HS-27A (cell line): ENCODE results near the gene ENTPD3.
"Not testable (repeated sequence)": the region's sequence is repeated elsewhere in the genome, so short reads cannot be mapped to it uniquely, and the experiment has no call there.

ENCODE experiments used
- DNase-seq: peaks from one replicate; pipeline ENCODE4 v3.0.0-alpha.2; 2012; ENCODE audit warnings: low read depth, missing footprints

Gene ENTPD3

DNA sequence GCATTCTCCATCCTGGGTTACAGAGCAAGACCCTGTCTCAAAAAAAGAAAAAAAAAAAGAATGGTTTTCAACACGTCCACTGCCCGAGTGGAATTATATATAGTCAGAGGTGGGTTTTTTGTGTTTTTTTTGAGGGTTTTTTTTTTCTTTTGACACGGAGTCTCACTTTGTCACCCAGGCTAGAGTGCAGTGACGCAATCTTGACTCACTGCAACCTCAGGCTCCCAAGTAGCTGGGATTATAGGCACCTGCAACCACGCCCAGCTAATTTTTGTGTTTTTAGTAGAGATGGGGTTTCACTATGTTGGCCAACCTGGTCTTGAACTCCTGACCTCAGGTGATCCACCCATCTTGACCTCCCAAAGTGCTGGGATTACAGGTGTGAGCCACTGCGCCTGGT, 73.5 kb downstream of the ENTPD3 start:
- DNase-seq = not testable (repeated sequence)

DNA sequence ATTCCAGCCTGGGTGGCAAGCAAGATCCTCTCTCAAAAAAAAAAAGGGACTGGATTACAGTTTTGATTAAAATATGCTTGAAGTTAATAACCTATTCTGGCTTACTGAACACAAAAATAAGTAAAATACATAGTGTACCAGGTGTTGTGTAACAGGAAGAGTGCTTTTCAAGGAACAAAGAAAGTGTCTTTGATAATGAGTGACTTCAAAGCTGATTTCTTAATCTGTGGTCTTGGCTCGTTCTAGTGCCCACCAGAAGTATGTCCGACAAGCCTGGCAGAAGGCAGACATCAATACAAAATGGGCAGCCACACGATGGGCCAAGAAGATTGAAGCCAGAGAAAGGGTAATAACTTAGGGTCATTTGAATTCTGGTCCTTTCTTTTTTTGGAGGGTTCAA, 74.2 kb downstream of the ENTPD3 start:
- DNase-seq = no peak

DNA sequence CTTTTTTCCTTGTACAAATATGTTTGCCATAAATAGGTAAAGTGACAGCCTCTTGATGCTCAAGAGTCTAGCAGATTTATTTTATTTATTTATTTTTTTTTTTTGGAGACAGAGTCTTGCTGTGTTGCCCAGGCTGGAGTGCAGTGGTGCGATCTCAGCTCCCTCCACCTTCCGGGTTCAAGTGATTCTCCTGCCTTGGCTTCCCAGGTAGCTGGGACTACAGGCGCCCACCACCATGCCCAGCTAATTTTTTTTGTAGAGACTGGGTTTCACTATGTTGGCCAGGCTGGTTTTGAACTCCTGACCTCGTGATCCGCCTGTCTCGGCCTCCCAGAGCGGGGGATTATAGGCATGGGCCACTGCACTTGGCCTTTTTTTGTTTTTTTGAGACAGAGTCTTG, 75.9 kb downstream of the ENTPD3 start:
- DNase-seq = not testable (repeated sequence)

DNA sequence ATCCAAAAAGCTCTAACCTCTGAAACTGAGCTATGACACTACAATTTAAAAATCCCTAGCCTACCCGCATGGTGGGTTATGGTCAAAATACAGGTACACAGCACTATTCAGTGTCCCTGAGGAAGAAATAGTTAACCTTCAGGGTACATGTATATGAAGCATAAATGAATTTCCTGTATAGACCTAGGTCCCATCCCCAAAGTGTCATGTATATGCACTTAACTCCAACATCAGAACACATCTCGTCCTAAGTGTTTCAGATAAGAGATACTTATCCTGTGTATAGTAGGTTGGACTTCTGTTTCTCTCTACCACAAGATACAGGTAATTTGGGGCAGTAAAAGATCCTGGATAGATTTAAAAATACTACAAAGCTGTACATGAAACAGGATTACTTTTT, 76.6 kb downstream of the ENTPD3 start:
- DNase-seq = no peak

DNA sequence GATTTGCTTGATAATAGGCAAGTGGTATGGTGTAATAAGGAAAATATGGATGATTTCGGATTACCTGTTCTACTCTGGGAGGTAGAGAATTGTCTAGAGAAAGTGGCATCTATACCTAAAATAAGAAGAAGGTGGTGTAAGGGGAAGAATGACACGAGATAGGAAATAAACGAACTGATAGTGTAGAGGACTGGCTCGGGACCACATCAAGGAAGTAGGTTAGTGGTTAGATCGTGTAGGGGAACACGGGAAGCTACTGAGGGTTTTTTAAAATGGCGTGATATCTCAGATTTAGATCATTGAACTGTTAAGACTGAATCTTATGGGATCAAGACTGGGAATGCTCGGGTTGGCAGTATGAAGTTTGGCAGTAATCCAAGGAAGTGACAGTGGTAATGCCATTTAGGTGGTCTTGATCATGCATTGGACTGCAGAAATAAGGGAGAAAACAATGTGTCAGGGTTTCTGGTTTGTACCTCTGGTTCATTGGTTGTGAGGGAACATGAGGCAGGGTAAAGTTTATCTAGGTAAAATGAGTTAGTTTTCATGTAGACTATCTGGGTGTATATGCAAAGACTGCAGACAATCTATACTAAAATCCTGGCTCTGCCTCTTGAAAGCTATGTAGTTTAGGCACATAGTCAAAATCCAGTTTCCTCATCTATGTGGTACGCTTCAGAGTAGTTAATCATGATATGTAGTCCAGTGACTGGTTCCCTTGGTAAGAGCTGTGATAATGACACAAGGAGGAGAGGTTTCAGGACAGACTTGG, 77.5 kb downstream of the ENTPD3 start:
- no peak for DNase-seq

DNA sequence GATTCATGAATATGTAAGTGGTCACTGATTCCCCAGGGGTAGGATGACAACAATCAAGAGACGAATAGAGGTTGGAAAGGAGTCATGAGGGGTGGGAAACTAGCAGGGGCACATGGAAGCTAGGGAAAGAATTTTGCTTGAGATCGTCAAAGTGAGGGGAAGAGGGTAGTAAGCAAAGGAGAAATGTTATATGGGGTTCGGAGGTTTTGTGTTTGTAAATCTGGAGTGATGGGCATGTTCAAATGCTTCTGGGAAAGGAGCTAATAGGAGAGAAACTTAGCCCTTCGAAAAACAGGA, 78.1 kb downstream of the ENTPD3 start:
- DNase-seq = no peak

DNA sequence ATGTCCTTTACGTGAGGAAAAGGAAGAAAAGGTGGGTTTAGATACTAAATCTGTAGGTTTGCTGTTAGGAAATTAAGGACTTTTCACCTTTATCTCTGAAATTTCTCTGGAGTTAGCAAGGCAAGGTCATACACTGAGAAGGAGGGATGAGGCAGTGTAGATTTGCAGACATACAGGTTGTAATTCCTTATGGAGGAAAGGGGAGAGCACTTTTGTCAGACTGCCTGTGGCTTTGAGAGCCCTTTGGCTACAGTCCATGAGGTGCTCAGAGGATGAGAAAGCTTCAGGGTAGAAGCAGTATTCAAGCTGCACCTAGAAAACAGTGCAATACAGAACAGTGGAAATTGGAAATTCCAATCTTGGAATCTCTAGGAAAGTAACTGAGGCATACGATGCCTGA, 78.5 kb downstream of the ENTPD3 start:
- DNase-seq = no peak

DNA sequence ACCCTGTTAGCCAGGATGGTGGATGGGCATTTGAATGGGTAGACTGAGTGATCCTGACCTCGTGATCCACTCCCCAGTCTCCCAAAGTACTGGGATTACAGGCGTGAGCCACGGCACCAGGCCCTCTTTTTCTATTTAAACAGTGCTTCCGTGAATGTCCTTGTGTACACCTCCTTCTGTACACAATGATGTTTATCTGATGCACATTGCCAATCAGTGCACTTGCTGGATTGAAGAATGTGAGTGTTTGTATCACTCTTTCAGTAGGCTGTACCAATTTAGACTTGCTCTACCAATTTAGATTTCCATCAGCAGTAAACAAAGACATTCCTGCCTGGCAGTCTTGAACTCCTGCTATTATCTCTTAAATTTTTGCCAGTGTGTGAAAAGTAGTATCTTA, 81.0 kb downstream of the ENTPD3 start:
- no peak for DNase-seq

DNA sequence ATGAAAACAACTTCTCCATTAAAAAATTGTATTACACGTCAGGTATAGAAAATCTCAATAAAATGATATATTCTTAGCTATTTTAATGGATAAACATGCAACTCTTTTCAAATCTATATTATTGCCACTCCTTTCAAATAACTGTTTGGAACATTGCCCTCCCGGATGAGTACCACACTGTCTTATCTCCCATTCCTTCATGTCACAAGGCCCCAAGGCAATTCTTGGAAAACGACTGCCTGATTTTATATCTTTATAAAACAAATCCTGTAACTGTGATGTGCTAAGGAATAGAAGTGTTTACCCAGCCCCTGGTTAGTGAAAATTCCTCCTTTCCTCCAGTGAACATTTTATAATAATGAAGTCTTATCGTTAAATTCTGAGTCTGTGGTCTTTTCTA, 83.7 kb downstream of the ENTPD3 start:
- no peak for DNase-seq

DNA sequence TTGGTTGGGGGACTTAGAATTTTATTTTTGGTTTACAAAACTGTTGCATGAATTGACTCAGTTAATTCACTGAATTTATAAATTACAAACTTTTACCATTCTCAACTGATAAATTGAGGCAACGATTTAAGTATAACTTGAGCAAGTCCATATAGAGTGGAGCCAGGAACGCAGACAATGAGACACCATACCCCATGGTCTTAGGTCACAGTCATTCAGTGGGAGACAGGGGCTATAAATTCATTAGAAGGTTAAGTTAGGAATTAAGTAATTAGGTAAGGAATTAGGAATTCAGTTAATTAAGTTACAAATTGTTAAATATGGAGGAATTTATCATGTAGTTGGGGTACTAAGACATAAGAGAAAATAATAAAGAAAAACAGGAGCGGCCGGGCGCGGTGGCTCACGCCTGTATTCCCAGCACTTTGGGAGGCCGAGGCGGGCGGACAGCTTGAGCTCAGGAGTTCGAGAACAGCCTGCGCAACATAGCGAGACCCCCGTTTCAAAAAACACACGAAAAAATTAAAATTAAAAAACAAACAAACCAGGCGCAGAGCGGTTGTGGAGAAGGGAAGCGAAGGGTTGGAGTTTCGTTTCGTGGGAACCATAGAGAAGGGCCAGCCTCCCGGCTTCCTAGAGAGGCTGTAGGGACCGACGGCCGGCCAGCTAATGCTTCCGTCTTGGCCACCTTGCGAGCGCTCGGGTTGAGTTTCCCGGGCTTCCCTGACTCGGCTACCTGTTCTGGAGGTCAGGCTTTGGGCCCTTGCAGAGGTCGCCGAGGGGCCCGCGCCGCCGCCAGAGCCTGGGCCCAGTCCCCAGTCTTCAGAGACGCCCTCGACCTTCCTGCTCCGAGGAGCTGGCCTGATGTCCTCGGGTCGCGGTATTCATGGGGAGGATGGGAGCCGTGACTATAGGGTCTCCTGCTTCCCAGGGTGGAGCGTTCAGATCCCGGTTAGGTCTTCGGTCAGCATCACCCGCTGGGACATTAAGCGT, 89.8 kb downstream of the ENTPD3 start, which contains the start of gene ZNF619:
Gene ZNF619, plus strand, starts transcription at position 645 of the 993 bp plus-strand sequence. CDS start 858 bp downstream, outside the sequence.
- peak; percentile 56 for DNase-seq

DNA sequence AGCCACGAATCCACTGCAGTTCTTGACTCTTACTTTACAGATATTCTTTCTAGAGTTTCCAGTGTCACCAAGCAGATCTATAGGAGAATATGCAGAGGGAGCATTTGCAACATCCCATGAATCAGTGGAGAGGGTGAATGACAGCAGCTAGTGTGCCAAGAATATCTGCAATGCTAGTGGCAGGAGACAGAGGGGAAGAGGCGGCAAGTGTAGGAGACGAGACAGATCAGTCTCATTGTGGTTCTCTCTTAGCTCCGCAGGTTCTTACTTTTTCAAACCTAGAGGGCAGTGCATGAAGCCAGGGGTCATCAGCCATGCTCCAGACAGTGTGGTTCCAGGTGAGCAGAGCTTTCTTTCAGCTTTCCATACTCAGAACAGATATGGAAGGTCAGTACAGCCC, 90.7 kb downstream of the ENTPD3 start:
- no peak for DNase-seq
